Caco-2 (cell line): ENCODE data around the gene NFIA. TPM values are rescaled to one million over a fixed set of nuclear protein-coding genes. Genes with fewer than 3 reads are reported as not detected.

Source experiments
- BruUV-seq: library from RNA; stranded (reverse); fragments of 400-500 nt; replicated peaks from 2 replicates; lab custom pipeline; 2021; lab: Mats Ljungman, UMichigan
- CTCF ChIA-PET: fragments of 300-600 bp; sonication (Branson Sonifier 250); formaldehyde crosslinking; loops from one replicate; lab custom pipeline; 2022; ENCODE audit warnings: antibody characterized with exemption; lab: Charles Lee
- POLR2A ChIA-PET: fragments of 300-600 bp; sonication (Branson Sonifier 250); formaldehyde crosslinking; loops from one replicate; lab custom pipeline; 2022; ENCODE audit warnings: antibody characterized with exemption; lab: Charles Lee
- DNase-seq, 2 experiments: peaks; one replicate each; pipeline versions ENCODE4 v3.0.0 to v3.0.0-alpha.2; 2020 to 2022
- H3K27me3 ChIP-seq: replicated peaks from 2 replicates; pipeline ENCODE4 v1.6.0; 2011; ENCODE audit warnings: low read length; ENCODE audit not compliant: control insufficient read depth, insufficient read depth
- H3K36me3 ChIP-seq: 2 replicates; pipeline ENCODE4 v1.5.1; 2011; ENCODE audit warnings: low read length; ENCODE audit not compliant: control insufficient read depth, insufficient read depth
- H3K4me1 ChIP-seq: fragments of 250-450 bp; sonication (Bioruptor Pico); 2 replicates; pipeline ENCODE4 v1.5.1; 2020; ENCODE audit warnings: mild to moderate bottlenecking
- H3K4me3 ChIP-seq: 2 replicates; pipeline ENCODE4 v1.5.1; 2011; ENCODE audit warnings: low read depth, mild to moderate bottlenecking, control low read depth, low read length
- H3K9me3 ChIP-seq: fragments of 250-450 bp; sonication (Bioruptor Pico); 2 replicates; pipeline ENCODE4 v1.5.1; 2020; ENCODE audit warnings: mild to moderate bottlenecking, moderate library complexity
- H3K27ac Mint-ChIP-seq: one replicate; pipeline ENCODE4 v1.8.0; 2022; ENCODE audit warnings: mixed read lengths; ENCODE audit not compliant: unreplicated experiment
- H3K27me3 Mint-ChIP-seq: one replicate; pipeline ENCODE4 v1.8.0; 2022; ENCODE audit warnings: mixed read lengths; ENCODE audit not compliant: insufficient read depth, unreplicated experiment
- H3K36me3 Mint-ChIP-seq: one replicate; pipeline ENCODE4 v1.8.0; 2022; ENCODE audit warnings: mild to moderate bottlenecking, mixed read lengths; ENCODE audit not compliant: insufficient read depth, unreplicated experiment
- H3K4me1 Mint-ChIP-seq: one replicate; pipeline ENCODE4 v1.8.0; 2022; ENCODE audit warnings: low read depth, mixed read lengths; ENCODE audit not compliant: unreplicated experiment
- H3K4me3 Mint-ChIP-seq: one replicate; pipeline ENCODE4 v1.8.0; 2022; ENCODE audit warnings: mild to moderate bottlenecking, moderate library complexity, mixed read lengths; ENCODE audit not compliant: unreplicated experiment
- H3K9me3 Mint-ChIP-seq: one replicate; pipeline ENCODE4 v1.8.0; 2022; ENCODE audit warnings: mixed read lengths; ENCODE audit not compliant: unreplicated experiment
- CTCF ChIP-seq, 2 experiments: fragments of 200-600 bp in 1 of 2; IDR thresholded peaks; 1 replicate in 1 of 2; 2 replicates in 1 of 2; pipeline versions ENCODE4 v1.5.1 to v1.8.0; 2011 to 2022; ENCODE audit warnings: antibody characterized with exemption in 1 of 2, control low read depth in 1 of 2, inconsistent platforms in 1 of 2, low read depth in 1 of 2, low read length in 1 of 2, mild to moderate bottlenecking in 1 of 2, moderate library complexity in 1 of 2; ENCODE audit not compliant: insufficient read depth in 1 of 2, severe bottlenecking in 1 of 2, unreplicated experiment in 1 of 2
- intact Hi-C: fragments of 100-400 bp; cut with micrococcal nuclease; formaldehyde crosslinking; loops from one replicate; pipeline ENCODE4 v1.10.0; 2022; ENCODE audit not compliant: unreplicated experiment
- total RNA-seq: library from RNA; stranded (reverse); gene quantifications from 2 replicates; pipeline ENCODE4 v1.2.3, GENCODE V29; 2022

NFIA gene
- total RNA-seq, 1 experiment from 2014 or later: 1.4 TPM

DNA sequence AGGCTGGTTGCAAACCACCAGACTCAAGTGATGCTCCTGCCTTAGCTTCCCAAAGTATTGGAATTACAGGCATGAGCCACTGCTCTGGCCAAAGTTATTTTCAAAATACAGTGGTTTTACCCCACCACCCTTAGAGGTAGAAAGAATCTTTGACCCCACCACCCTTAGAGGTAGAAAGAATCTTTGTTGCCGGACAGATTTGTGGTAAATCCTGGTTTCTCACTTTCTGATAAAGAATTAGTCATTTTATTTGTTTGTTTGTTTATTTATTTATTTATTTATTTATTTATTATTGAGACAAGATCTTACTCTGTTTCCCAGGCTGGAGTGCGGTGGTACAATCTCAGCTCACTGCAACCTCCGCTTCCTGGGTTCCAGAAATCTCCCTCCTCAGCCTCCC is 55.9 kb downstream of the NFIA start:
- intact Hi-C loops: no loop called here
- no peaks in the 10 kb centered on the region for H3K9me3 Mint-ChIP-seq

GRCh38 chr1:61138921-61139774 is 56.8 kb downstream of the NFIA start:
- no peaks in the 10 kb centered on the region for H3K36me3 Mint-ChIP-seq
- no peaks in the 10 kb centered on the region for H3K4me1 Mint-ChIP-seq
- intact Hi-C loops: no loop called here
- Histone ChIP-seq H3K4me1 (no peaks in the 10 kb centered on the region; the same call in 1 of the 2 replicates), H3K27me3 (no peaks in the 10 kb centered on the region), H3K4me3 (no peak overlapping the region), H3K9me3 (no peaks in the 10 kb centered on the region), H3K36me3 (no peaks in the 10 kb centered on the region)
- no peak overlapping the region for H3K4me3 Mint-ChIP-seq
- ChIA-PET POLR2A (no interaction called here), CTCF (no interaction called here)
- no peak for DNase-seq
- TF ChIP-seq CTCF (IDR thresholded peaks at IDR 0.05; ENCODE audit: insufficient read depth in 1 of 2, low read depth in 1 of 2, low read length in 1 of 2, severe bottlenecking in 1 of 2, unreplicated experiment in 1 of 2): no peak
- H3K27me3 Mint-ChIP-seq: no peaks in the 10 kb centered on the region
- no TSS peak for BruUV-seq
- H3K9me3 Mint-ChIP-seq: no peaks in the 10 kb centered on the region
- no peak overlapping the region for H3K27ac Mint-ChIP-seq

More for the DNA sequence above, 55.9 kb downstream of the NFIA start:
- no peak overlapping the region for H3K4me3 ChIP-seq
- CTCF ChIA-PET: no interaction called here
- BruUV-seq: no TSS peak
- no peak overlapping the region for H3K4me3 Mint-ChIP-seq
- H3K27ac Mint-ChIP-seq: no peak overlapping the region
- H3K36me3 ChIP-seq: no peaks in the 10 kb centered on the region
- H3K9me3 ChIP-seq: no peaks in the 10 kb centered on the region
- H3K36me3 Mint-ChIP-seq: no peaks in the 10 kb centered on the region
- no peak for DNase-seq
- POLR2A ChIA-PET: no interaction called here
- H3K27me3 Mint-ChIP-seq: no peaks in the 10 kb centered on the region
- H3K4me1 ChIP-seq: no peaks in the 10 kb centered on the region; the same call in 1 of the 2 replicates
- TF ChIP-seq CTCF (IDR thresholded peaks at IDR 0.05; ENCODE audit: insufficient read depth in 1 of 2, low read depth in 1 of 2, low read length in 1 of 2, severe bottlenecking in 1 of 2, unreplicated experiment in 1 of 2): no peak
- no peaks in the 10 kb centered on the region for H3K4me1 Mint-ChIP-seq
- H3K27me3 ChIP-seq: no peaks in the 10 kb centered on the region

- no peaks in the 10 kb centered on the region for H3K27me3 Mint-ChIP-seq
- POLR2A ChIA-PET: no interaction called here
- no TSS peak for BruUV-seq
- CTCF ChIA-PET: no interaction called here
- H3K4me1 Mint-ChIP-seq: no peaks in the 10 kb centered on the region
- H3K36me3 Mint-ChIP-seq: no peaks in the 10 kb centered on the region
- no peaks in the 10 kb centered on the region; the same call in 1 of the 2 replicates for H3K4me1 ChIP-seq
- DNase-seq: no peak
- H3K4me3 ChIP-seq: no peak overlapping the region
- no peaks in the 10 kb centered on the region for H3K9me3 Mint-ChIP-seq
- H3K36me3 ChIP-seq: no peaks in the 10 kb centered on the region
- no peak for TF ChIP-seq CTCF (IDR thresholded peaks at IDR 0.05; ENCODE audit: insufficient read depth in 1 of 2, low read depth in 1 of 2, low read length in 1 of 2, severe bottlenecking in 1 of 2, unreplicated experiment in 1 of 2)
- H3K27ac Mint-ChIP-seq: no peak overlapping the region
- intact Hi-C loops: no loop called here
- no peaks in the 10 kb centered on the region for H3K9me3 ChIP-seq
- no peaks in the 10 kb centered on the region for H3K27me3 ChIP-seq
- H3K4me3 Mint-ChIP-seq: no peak overlapping the region
These were observed 57.6 kb downstream of the NFIA start for GRCh38 chr1:61139775-61140549.
